ENCODE measurements around the gene NRIP1.

NRIP1 gene

DNA sequence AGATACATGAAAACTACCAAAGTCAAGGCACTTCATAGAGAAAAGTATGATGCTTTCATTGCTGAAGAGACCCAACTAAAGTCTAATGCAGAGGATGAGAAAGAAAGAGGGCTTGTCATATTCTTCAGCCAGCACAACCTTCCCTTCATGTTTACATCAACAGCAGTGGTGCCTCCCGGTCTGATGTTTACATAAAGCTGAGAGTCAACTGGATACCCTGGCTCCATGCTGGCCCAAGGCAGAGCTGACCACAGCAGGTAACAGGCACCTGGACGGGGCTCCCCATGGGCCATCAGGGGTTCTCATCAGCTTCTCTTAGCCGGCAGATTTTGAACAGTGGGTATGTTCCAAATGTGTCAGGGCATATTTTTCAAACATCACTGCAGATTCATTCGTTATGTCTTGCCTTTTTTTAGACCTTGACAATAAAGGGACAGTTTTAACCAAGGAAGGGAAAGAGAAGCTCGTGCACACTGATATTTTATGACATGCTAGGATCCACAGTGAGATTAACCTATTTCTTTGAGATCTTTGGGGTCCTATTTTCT lies 117.1 kb downstream of the NRIP1 start:
- H3K9me3 ChIP-seq (ENCODE audit: control insufficient read depth, insufficient read depth, low read length), result no peaks in the 10 kb centered on the region; the same call in 1 of the 2 replicates
- H3K4me3 ChIP-seq (ENCODE audit: low read length), result no peak overlapping the region
- no peaks in the 10 kb centered on the region for H3K79me2 ChIP-seq (ENCODE audit: control insufficient read depth, low read length)
- no peak for TF ChIP-seq EZH2phosphoT487 (IDR thresholded peaks at IDR 0.05; ENCODE audit: borderline replicate concordance, low read length)
- TF ChIP-seq, protein P1, sequence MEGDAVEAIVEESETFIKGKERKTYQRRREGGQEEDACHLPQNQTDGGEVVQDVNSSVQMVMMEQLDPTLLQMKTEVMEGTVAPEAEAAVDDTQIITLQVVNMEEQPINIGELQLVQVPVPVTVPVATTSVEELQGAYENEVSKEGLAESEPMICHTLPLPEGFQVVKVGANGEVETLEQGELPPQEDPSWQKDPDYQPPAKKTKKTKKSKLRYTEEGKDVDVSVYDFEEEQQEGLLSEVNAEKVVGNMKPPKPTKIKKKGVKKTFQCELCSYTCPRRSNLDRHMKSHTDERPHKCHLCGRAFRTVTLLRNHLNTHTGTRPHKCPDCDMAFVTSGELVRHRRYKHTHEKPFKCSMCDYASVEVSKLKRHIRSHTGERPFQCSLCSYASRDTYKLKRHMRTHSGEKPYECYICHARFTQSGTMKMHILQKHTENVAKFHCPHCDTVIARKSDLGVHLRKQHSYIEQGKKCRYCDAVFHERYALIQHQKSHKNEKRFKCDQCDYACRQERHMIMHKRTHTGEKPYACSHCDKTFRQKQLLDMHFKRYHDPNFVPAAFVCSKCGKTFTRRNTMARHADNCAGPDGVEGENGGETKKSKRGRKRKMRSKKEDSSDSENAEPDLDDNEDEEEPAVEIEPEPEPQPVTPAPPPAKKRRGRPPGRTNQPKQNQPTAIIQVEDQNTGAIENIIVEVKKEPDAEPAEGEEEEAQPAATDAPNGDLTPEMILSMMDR (IDR thresholded peaks at IDR 0.05; ENCODE audit: low read depth, low read length, poor library complexity, severe bottlenecking), result no peak
- no peaks in the 10 kb centered on the region for H3F3A ChIP-seq (ENCODE audit: control insufficient read depth, insufficient read depth)
- no peaks in the 10 kb centered on the region for H3K9me2 ChIP-seq (replicated peaks; ENCODE audit: control insufficient read depth, low read length)
- no peak overlapping the region for H3K27ac ChIP-seq (ENCODE audit: low read depth, low read length)
- no peaks in the 10 kb centered on the region for H3K36me3 ChIP-seq (ENCODE audit: control insufficient read depth, low read length)
- no peaks in the 10 kb centered on the region for H3K27me3 ChIP-seq (ENCODE audit: control insufficient read depth, low read length)
- H4K20me1 ChIP-seq (ENCODE audit: control insufficient read depth, insufficient read depth, low read depth, low read length), result no peaks in the 10 kb centered on the region
- H3K4me1 ChIP-seq (ENCODE audit: control insufficient read depth, low read length), result no peaks in the 10 kb centered on the region
- H3K4me2 ChIP-seq (ENCODE audit: low read length), result no peak overlapping the region

DNA sequence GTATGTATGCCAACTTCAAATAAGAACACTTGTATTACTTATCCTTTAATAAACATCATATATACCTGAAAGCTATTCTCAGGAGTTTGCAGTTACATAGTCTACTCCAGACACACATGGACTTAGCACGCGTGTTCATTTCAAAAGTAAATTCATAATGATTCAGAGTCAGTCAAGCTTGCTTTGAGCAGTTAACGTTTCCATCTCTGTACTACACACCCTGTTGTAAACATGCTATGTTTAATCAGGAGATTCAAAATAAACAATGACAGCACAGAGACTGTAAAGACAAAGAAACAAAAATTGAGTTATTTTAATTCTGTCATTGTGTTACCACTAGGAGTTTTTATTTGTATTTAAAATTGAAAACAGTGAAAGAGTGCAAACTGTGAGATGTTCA lies 119.6 kb downstream of the NRIP1 start:
- H3F3A ChIP-seq (ENCODE audit: control insufficient read depth, insufficient read depth), result no peaks in the 10 kb centered on the region
- no peaks in the 10 kb centered on the region for H3K79me2 ChIP-seq (ENCODE audit: control insufficient read depth, low read length)
- no peaks in the 10 kb centered on the region for H3K36me3 ChIP-seq (ENCODE audit: control insufficient read depth, low read length)
- no peaks in the 10 kb centered on the region for H3K27me3 ChIP-seq (ENCODE audit: control insufficient read depth, low read length)
- H3K27ac ChIP-seq (ENCODE audit: low read depth, low read length), result no peak overlapping the region
- H3K4me1 ChIP-seq (ENCODE audit: control insufficient read depth, low read length), result no peaks in the 10 kb centered on the region
- no peak overlapping the region for H3K4me2 ChIP-seq (ENCODE audit: low read length)
- no peak overlapping the region for H3K4me3 ChIP-seq (ENCODE audit: low read length)
- H3K9me3 ChIP-seq (ENCODE audit: control insufficient read depth, insufficient read depth, low read length), result no peaks in the 10 kb centered on the region; the same call in 1 of the 2 replicates
- no peaks in the 10 kb centered on the region for H4K20me1 ChIP-seq (ENCODE audit: control insufficient read depth, insufficient read depth, low read depth, low read length)
- TF ChIP-seq, protein P1 (IDR thresholded peaks at IDR 0.05; ENCODE audit: low read depth, low read length, poor library complexity, severe bottlenecking), result no peak
- TF ChIP-seq EZH2phosphoT487 (IDR thresholded peaks at IDR 0.05; ENCODE audit: borderline replicate concordance, low read length), result no peak
- no peaks in the 10 kb centered on the region for H3K9me2 ChIP-seq (replicated peaks; ENCODE audit: control insufficient read depth, low read length)

DNA sequence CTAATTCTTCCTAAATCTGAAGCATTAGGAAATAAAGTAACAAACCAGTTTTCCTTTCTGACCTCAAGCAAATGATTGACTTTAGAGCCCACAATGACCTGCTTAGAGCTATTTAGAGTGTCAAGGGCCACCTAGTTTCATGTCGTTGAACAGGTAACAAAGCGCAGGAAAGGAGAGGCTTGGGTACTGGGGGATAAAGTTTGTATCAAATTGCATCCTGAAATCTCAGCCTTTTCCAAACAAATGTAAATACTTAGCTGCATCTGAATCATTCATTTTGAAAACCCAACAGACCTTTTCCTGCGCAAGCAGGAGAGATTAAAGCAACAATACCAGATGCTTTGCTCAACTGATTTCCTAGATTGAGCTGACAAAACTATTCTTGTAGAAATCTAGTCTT lies 121.2 kb downstream of the NRIP1 start:
- Histone ChIP-seq H3K27me3 (ENCODE audit: control insufficient read depth, low read length) (no peaks in the 10 kb centered on the region), H4K20me1 (ENCODE audit: control insufficient read depth, insufficient read depth, low read depth, low read length) (no peaks in the 10 kb centered on the region), H3K27ac (ENCODE audit: low read depth, low read length) (no peak overlapping the region), H3K9me3 (ENCODE audit: control insufficient read depth, insufficient read depth, low read length) (no peaks in the 10 kb centered on the region; the same call in 1 of the 2 replicates), H3K36me3 (ENCODE audit: control insufficient read depth, low read length) (no peaks in the 10 kb centered on the region), H3K4me1 (ENCODE audit: control insufficient read depth, low read length) (no peaks in the 10 kb centered on the region), H3K4me3 (ENCODE audit: low read length) (no peak overlapping the region), H3K79me2 (ENCODE audit: control insufficient read depth, low read length) (no peaks in the 10 kb centered on the region), H3F3A (ENCODE audit: control insufficient read depth, insufficient read depth) (no peaks in the 10 kb centered on the region), H3K9me2 (replicated peaks; ENCODE audit: control insufficient read depth, low read length) (no peaks in the 10 kb centered on the region), H3K4me2 (ENCODE audit: low read length) (no peak overlapping the region)
- TF ChIP-seq EZH2phosphoT487 (IDR thresholded peaks at IDR 0.05; ENCODE audit: borderline replicate concordance, low read length), result no peak
- TF ChIP-seq, protein P1 (IDR thresholded peaks at IDR 0.05; ENCODE audit: low read depth, low read length, poor library complexity, severe bottlenecking), result no peak

Measured in DOHH2 (cell line).